ENCODE measurements around the gene ZNF24.

The ZNF24 gene

DNA sequence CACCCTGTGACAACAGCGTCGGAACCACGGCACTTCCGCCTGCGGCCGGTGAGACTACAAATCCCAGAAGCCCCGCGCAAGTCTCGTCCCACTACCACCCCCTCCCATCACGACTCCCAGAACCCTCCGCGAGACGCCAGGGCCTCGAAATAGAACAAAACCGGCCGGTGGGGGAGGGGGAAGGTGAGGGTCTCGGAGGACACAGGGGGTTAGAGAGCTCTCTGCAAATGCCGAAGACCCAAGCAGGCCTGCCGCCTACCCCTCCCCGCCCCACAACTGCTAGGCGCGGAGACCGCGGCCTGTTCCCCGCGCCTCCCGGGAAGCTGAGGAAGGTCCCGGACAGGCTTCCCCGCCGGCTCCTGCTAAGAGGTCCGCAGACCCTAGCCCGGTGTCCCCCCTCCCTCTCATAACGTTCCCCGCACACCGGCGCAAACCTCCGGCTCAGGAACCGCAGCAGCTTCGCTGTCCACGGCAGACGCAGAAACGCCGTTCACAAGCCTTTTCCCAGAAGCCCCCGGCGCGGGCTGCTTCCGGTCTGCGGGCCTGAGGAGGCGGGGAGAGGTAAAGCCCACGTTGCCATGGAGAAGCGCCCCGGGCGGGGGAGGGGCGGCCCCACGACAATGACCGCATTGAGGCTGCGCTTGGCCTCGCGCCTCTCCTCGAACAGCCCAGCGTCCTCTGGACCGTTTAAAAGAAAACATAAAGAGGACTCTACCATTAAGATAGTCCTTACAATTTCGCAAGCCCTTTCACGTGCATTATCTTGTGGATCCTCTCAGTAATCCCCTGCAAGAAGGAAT lies at the start of gene ZNF24:
Gene ZNF24 (minus strand): TSS at position 485 of the 800 bp plus-strand sequence. CDS start 3,770 bp downstream, outside the sequence.
- peak; percentile 93 for DNase-seq (ENCODE audit: low spot score)

DNA sequence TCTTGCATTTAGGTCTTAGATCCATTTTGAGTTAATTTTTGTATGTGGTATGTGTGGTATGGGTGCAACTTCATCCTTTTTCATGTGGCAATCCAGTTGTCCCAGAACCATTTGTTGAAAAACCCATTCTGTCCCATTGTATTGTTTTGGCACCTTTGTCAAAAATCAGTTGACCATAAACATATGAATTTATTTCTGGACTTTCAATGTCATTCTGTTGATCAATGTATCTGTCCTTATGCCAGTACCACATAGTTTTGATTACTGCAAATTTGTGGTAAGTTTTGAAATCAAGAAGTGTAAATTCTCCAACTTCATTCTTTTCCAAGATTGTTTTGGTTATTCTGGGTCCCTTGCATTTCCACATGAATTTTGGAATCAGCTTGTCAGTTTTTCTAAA lies 49.5 kb upstream of the ZNF24 start:
- DNase-seq (ENCODE audit: low spot score) = no peak

DNA sequence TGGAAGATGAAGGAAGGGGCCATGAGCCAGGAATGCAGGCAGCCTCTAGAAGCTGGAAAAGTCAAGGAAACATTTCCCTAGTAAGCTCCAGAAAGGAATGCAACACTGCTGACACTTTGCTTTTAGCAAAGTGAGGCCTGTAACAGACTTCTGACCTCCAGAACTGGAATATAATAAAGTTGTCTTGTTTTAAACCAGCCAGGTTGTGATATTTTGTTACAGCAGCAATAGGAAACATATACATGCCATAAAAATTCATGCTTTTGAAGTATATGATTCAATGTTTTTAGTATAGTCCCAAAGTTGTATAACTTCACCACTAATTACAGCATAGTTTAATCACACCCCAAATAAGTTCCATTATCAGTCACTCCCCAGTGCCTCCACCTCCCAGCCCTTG lies 48.2 kb upstream of the ZNF24 start:
- no peak for DNase-seq (ENCODE audit: low spot score)

DNA sequence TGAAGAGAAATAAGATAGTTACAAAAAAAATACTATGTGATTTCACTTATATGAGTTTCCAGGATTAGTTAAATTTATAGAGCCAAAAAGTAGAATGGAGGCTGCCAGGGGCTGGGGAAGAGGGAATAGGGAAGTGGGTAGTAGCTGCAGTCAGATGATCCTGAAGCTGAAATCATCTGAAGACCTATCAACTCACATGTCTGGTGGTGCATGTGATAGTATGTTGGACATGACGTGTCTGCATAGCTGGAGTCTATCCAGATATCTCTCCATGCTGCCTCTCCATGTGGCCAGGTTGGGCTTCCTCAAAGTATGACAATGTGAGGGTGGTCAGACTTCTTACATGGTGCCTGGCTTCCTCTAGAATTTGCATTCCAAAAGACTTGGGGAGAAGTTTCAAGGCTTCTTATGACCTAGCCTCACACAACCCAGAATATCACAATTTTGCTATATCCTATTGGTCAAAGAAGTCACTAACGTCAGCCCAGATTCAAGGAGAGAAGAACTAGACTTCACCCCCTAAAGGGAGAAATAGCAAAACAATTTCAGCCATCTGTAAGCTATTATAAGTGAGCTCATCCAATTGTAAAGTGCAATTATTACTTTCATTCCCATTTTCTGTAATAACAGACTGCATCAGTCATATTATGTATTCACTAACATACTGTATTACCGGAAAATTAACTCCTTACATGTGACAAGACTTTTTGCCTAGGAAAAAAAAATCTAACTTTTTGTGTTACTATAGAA lies 46.9 kb upstream of the ZNF24 start:
- DNase-seq (ENCODE audit: low spot score) = no peak

DNA sequence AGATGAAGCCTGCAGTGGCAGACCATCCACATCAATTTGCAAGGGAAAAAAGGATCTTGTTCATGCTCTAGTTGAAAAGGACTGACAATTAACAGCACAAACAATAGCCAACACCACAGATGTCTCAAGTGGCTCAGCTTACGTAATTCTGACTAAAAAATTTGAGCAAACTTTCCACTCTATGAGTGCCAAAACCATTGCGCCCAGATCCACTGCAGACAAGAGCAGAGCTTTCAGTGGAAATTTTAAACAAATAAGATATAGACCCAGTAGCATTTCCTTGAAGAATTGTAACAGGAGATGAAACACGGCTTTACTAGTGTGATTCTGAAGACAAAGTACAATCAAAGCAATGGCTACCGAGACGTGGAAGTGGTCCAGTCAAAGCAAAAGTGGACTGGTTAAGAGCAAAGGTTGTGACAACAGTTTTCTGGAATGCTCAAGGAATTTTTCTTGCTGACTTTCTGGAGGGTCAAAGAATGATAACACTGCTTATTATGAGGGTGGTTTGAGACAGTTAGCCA lies 44.9 kb upstream of the ZNF24 start:
- no peak for DNase-seq (ENCODE audit: low spot score)

DNA sequence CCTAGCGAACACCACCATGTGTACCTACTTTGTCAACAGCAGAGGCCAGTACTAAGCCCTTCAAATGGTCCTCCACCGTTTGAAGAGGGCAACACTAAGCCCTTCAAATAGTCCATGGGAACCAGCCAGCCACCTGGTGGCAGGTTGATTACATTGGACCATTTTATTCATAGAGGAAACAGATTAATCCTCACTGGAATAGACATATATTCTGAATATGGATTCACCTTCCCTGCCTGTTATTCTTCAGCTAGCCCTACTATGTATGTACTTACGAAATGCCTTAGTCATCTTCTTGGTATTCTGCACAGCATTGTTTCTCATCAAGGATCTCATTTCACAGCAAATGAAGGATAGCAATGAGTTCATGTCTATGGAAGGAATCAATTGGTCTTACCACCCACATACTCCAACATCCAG lies 42.9 kb upstream of the ZNF24 start:
- no peak for DNase-seq (ENCODE audit: low spot score)

DNA sequence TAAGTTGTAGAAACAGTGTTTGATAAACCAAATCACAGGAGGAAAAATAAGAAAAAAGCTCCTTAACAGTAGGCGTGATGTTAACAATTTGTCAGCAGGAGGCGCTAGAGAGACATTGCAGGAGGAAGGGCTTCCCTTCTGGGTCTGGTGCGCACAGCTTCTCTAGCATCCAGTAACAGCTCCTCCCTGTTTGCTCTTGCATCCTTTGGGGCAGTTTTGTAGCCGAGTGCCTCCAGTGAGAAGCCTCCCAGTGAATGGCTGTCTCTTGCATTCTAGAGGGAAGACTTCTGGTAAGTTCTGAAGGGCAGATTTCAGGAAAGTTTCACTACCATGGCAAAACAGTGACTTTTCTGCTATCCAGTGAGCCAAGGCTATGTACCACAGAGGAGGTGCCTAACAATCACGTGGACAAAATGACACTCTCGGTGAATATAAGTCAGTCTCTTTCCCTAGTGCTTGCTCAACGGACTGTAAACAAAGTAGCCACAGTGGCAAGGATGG lies 42.4 kb upstream of the ZNF24 start:
- peak; percentile 74 for DNase-seq (ENCODE audit: low spot score)

DNA sequence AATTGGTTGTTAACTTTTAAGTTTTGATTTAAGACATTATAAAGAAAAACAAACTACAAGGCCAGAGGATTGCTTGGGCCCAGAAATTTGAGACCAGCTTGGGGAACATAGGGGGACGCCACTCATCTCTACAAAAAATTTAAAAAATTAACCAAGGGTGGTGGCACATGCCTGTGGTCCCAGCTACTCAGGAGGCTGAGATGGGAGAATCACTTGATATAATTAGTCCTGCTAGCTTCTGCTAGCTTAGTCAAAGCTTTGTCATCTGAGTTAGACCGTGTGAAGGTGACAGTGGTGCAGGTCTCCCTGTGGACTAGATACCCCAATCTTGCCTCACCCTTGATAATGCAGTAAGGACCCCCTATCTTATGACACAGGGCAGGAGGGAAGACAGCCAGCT lies 38.9 kb upstream of the ZNF24 start:
- no peak for DNase-seq (ENCODE audit: low spot score)

DNA sequence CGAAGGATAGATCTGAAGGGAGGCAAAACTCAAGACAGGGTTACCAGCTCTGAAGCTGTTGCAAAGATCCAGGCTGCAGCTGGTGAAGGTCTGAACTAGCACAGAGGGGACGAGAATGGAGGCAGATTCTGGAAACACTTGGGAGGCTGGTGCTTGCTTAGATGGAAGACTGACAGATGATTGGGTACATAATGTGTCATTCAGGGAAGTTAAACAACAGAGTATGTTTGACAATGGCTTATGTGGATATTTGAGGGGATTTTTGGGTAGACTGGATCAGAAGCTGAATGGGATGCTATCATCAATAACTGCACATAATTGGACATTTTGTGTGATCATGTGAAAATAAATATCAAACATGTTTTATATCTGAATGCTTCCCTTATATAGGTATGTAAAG lies 35.2 kb upstream of the ZNF24 start:
- no peak for DNase-seq (ENCODE audit: low spot score)

DNA sequence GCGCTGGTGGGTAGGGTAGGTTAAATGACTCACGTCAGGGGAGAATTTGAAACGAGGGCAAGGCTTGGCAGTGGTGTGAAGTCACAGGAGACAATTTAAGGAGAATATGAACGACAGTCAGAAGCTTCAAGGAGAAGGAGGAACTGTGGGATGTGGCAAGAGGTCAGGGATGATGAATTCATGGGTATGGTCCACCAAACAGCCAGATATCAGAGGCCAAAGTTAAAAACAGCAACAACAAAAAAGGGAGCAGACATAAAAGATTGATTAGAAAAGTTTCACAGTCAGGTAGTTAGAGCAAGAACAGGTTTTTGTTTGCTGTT lies 34.3 kb upstream of the ZNF24 start:
- no peak for DNase-seq (ENCODE audit: low spot score)

DNA sequence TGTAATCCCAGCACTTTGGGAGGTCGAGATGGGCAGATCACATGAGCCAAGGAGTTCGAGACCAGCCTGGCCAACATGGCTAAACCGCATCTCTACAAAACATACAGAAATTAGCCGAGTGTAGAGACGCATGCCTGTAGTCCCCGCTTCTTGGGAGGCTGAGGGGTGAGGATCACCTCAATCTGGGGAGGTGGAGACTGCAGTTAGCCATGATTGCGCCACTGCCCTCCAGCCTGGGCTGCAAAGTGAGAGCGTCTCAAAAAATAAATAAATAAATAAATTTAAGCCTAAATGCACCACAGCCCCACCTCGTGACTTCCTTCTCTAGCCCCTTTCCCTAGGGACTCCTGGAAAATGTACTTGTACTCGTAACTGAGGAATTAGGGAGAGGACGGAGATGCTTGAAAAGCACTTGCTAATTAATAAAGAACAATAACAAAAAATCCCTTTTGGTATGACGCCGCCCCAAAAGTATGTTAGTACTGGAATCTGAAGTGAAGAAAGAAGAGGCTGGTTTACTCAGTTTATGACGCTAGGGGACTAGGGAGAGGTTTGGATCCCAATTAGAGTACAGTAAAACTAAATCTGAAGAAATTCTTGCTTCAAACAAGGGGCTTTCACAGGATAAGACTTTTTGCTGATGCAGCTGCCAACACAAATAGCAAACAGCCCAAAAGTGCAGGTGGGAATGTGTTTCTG lies 33.8 kb upstream of the ZNF24 start:
- no peak for DNase-seq (ENCODE audit: low spot score)

DNA sequence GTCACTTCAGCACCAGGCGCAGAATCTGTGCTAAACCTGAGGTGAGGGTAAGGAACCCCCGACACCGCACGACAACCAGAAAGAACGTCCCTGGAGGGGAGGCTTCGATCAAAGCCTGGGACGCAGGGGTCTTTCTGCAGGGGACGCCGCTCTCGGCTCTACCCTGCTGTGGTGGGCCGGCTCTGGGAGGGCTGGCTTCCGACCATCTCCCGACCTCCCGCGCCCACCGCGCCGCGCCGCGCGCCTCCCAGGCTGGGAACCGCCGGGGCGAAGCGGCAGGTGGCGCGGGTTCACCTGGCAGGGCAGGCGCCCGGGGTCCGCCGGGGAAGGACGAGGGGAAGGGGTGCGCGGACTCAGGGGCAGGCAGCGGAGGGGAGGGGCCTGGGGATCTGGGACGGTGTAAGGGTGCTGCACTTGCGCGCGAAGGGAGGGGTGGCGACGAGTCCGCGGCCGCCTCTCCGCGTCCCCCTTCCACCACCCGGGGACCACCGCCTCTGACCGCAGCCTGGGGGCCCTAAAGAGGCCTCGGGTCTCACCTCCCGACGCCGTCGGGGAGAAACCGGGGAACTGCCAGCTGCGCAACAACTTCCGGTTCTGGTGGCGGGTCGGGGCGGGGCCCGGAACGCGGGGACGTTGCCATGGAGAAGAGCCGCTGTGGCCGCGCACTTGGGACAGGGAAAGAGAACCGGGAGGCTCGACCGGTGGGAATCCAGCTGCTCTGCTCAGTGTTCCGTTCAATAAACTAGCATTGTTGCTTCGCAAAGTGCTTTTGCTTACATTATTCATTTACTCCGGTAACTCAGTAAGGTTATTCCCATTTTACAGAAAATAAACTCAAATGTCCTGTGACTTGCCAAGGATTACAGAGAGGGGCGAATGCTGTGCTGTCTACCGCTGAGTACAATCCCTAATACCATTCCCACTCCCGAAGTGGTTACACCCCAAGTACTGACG lies 32.8 kb upstream of the ZNF24 start, which contains the start of gene ZNF396:
Gene ZNF396 (minus strand): TSS at position 596 of the 954 bp plus-strand sequence. CDS start 3,045 bp downstream, outside the sequence.
- peak; percentile 54 for DNase-seq (ENCODE audit: low spot score)

DNA sequence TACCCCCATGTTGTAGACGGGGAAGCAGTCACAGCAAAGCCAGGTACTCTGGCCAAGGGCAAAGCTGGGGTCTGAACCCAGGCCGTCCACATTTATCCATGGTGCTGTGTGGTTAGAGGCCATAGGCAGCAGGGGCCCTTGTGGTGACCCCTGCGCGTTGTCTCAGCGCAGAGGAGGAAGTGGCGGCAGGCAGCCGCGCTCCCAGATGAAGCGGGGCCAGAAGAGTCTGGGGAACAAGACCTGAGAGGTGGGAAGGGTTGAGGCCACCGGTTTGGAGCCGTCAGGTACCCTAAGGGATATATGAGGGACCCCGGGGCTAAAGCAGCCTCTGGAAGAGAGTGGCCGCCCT lies 32.1 kb upstream of the ZNF24 start:
- no peak for DNase-seq (ENCODE audit: low spot score)

DNA sequence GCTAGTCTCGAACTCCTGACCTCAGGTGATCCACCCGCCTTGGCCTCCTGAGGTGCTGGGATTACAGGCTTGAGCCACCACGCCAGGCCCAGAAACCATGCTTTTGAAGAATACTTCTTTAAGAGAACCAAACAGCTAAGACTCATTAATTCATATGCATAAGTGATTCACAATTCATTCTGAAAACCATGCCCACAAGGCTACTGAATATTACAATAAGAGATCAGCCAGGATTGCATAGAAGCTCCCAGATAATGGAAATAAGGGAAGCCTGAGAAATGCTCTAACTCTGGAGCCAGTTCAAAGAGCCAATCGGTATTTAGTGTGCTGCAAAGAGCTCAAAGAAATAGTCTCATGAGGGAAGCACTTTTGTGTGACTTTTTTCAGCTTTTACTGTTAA lies 30.5 kb upstream of the ZNF24 start:
- DNase-seq (ENCODE audit: low spot score) = no peak

DNA sequence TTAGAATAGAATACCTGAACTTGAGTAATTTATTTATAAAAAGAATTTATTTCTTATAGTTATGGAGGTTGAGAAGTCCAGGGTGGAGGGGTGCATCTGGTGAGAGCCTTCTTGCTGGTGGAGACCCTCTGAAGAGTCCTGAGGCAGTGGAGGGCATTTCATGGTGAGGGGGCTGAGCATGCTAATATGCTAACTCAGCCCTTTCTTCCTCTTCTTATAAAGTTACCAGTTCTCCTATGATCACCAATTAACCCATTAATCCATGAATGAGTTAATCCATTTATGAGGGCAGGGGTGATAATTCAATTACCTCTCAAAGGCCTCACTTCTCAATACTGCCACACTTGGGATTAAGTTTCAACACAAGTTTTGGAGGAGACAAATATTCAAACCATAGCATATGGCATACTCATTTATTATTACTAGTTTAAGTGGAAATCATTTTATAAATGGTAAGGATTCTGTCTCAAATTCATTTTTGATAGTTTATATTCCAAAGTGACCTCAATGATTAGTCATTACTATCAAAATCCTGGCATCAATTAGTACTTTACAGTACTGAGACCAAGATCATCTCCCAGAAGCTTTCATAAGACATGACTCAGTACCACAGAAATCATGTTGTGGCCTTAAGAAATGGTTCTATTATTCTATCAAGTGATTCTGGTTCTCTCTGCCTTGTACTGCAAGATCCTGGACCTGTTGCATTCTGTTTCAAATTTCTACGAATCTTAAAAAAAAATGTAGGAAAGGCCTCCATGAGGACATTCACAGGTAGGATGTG lies 27.4 kb upstream of the ZNF24 start:
- DNase-seq (ENCODE audit: low spot score) = no peak

DNA sequence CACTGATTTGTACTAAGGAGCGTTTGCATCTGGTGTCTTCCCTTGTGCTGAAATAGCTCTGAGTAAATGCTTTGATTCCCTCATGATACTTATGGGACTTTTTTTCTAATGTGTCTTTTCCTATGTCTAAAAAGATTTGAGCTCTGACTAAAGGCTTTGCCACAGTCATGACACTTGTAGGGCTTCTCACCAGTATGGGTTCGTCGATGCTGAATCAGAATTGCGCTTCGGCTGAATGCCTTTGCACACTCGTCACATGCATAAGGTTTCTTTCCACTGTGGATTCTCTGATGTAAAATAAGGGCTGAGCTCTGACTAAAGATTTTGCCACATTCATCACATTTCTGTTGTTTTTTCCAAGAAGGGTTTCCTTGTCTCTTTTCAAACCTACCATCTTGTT lies 24.9 kb upstream of the ZNF24 start:
- DNase-seq (ENCODE audit: low spot score) = no peak

DNA sequence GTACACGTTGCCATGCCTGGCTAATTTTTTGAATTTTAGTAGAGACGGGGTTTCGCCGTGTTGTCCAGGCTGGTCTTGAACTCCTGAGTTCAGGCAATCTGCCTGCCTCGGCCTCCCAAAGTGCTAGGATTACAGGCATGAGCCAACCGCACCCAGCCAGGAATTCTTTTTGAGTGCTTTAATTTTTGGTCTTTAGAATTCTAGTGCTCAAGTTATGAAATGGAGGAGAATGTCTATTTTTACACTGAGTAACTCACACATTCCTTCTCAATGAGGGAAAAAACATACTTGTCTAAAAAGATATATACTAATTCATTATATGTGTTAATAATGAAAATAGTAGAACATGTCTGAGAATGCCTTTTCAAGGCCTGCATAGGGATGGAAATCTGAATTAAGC lies 24.4 kb upstream of the ZNF24 start:
- DNase-seq (ENCODE audit: low spot score) = no peak

DNA sequence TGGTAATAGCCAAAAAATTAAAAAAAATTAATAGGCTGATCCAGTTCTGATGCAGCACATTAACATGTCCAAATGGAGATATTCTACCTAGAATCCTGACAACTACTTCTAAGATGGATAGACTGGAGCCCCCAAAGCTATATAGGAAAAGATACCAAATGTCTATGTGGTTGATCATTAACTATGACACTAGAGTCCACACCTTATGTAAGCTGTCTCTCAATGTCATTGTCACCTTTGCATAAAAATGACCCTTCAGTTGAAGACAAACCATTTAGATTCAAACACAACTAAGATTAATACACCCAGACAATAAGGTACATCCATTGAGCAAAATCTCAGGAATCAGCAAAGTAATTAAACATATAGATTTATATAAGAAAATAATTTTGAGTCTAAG lies 18.3 kb upstream of the ZNF24 start:
- DNase-seq (ENCODE audit: low spot score) = no peak

DNA sequence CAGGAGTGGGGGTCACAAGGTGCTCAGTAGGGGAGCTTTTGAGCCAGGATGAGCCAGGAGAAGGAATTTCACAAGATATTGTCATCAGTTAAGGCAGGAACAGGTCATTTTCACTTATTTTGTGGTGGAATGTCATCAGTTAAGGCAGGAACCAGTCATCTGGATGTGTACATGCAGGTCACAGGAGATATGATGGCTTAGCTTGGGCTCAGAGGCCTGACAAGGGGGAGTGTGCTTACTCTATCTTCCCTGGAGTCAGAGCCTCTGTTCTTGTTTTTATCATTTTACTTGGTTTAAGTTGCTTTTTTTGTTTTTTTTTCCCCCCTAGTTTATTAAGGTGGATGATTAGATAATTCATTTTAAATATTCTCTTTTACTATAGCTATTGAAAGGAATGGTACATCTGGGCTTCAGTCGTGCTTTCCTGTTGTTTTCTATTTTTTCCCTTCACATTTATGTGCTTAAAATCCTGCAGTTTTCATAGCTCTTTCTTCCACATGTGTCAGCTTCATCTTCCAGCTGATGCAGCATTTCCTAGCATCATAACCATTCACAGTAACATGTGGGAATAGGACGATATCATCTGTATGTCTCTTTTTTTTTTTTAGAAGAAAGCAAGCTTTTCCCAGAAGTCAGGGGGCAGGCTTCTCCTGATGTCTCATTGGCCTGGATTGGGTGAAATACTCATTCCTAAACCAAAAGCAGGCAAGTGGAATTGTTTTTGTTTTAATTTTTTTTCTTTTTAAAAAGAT lies 17.5 kb upstream of the ZNF24 start:
- no peak for DNase-seq (ENCODE audit: low spot score)

DNA sequence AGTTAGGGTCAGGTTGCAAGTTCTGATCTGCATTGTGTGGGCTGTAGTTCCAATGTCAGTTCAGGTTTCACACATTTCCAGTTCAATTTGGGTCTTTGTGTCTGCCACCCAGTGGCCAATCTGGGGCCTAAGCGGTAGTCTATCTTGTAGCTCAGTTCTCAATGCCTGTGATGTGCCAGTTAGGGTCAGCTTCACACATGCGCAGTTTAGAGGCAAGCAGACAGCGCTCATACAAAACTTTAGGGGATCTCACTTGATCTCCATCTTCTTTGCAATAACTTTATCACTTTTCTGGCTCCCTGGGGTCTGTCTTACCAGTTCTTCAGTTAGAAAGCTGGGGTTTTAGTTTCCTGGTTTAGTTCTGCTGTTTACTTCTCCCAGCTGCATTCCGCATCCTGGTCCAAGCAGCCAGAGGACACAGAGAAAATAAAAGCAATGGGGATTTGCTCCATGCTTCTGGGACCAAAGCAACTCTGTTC lies 11.0 kb upstream of the ZNF24 start:
- peak; percentile 47 for DNase-seq (ENCODE audit: low spot score)
